Activated CD8-positive, alpha-beta memory T cell treated with anti-CD3 and anti-CD28 coated beads for 1 hour (primary cell): ENCODE results near the gene SPON1.
"Not testable (repeated sequence)": the region's sequence is repeated elsewhere in the genome, so short reads cannot be mapped to it uniquely, and the experiment has no call there.

Experiments
- DNase-seq, 2 donors: peaks; one replicate each; pipeline ENCODE4 v3.0.0-alpha.2; 2020; ENCODE audit warnings: low read depth in 1 of 2; ENCODE audit errors: extremely low read depth in 1 of 2

Gene SPON1

GRCh38 chr11:14261066-14261465, 298.5 kb downstream of the SPON1 start:
- no peak for DNase-seq

DNA sequence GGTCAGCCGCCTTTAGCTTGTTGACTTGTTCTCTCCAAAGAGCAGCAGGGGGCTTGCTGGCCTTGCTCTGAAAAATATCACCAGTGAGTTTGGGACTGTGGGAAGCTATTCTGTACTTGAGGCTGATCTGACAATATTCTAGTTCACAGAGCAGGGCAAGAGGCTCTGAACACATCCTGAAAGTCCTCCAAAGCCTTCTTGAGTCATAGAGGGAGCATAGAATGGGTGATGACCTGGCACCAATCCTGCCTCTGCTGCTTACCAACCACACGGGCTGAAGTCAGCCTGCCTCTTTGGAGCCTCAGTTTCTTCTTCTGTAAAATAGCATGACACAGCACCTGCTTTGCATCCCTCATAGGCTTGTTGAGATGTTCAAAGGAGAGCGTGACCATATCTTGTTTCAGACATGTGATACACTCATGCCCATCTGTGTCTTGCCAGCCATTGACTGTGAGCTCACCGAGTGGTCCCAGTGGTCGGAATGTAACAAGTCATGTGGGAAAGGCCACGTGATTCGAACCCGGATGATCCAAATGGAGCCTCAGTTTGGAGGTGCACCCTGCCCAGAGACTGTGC, 299.8 kb downstream of the SPON1 start:
- DNase-seq, result no peak

DNA sequence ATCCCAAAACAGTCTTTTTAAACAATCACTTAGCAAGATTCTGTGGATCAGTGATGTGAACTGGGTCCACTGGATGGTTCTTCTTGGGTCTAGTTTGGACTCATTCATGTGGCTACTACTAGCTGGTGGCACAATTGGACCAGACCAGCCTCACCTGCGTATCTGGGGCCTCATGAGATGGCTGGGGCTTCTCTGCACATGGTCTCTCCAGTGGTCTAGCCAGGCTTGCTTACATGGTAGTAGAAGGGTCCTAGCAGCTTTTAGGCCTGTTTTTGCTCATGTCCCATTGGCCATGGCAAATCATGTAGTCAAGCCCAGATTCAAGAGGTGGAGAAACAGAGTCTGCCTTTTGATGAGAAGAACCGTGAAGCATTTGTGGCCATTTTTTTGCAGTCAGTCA, 302.4 kb downstream of the SPON1 start:
- DNase-seq, result no peak

- DNase-seq, result no peak
Observed at GRCh38 chr11:14266622-14267021, 304.1 kb downstream of the SPON1 start.

- no peak for DNase-seq
Observed at GRCh38 chr11:14267861-14268635, 305.5 kb downstream of the SPON1 start.

- DNase-seq, result no peak
Observed at GRCh38 chr11:14269692-14270573, 307.4 kb downstream of the SPON1 start.

GRCh38 chr11:14270690-14271542, 308.4 kb downstream of the SPON1 start:
- no peak for DNase-seq

- no peak for DNase-seq
Observed at GRCh38 chr11:14273895-14274294, 311.4 kb downstream of the SPON1 start.

- DNase-seq, result no peak
Observed at GRCh38 chr11:14275076-14275475, 312.6 kb downstream of the SPON1 start.

GRCh38 chr11:14278869-14279268, 316.3 kb downstream of the SPON1 start:
- DNase-seq, result not testable (repeated sequence)

GRCh38 chr11:14288189-14288935, 325.8 kb downstream of the SPON1 start:
- DNase-seq, result no peak

DNA sequence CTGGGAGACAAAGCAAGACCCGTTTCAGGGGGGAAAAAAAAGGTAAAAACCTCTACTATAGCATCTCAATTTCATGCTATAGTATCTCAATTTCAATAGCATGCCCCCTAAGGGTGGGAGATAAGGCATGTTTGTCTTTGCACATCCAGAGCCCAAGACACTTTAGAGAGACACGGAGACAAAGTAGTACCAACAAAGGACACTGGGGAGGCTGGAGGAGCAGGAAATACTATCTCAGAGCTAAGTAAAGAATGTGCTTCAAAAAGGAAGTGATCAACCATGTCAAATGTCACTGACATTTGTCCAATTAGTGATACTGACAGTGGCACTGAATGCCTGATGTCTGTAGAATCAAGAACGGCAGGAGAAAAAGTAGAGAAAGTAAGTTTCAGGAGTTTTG, 327.9 kb downstream of the SPON1 start:
- DNase-seq, result no peak

DNA sequence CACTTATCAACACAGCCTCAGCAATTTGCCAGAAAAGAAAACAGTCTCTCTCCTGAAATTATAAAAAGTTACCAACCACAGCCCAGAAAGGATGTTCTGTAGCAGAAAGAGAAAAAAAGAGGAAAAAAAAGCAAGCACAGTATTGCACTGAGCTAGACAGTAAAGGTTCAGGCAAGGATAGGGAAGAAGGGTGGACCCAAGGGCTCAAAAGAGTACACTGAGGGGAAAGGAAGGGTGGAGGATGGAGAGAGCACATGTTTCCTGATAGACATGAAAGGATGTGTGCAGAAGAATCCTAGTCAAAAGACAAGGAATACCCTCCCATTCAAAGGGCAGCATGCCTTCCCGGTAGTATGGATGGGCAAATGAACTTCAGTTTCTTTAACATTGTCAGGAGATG, 337.4 kb downstream of the SPON1 start:
- DNase-seq, result no peak

GRCh38 chr11:14300661-14301304, 338.3 kb downstream of the SPON1 start:
- no peak for DNase-seq

GRCh38 chr11:14304601-14305000, 342.1 kb downstream of the SPON1 start:
- DNase-seq, result no peak

GRCh38 chr11:14305649-14306048, 343.1 kb downstream of the SPON1 start:
- no peak for DNase-seq

DNA sequence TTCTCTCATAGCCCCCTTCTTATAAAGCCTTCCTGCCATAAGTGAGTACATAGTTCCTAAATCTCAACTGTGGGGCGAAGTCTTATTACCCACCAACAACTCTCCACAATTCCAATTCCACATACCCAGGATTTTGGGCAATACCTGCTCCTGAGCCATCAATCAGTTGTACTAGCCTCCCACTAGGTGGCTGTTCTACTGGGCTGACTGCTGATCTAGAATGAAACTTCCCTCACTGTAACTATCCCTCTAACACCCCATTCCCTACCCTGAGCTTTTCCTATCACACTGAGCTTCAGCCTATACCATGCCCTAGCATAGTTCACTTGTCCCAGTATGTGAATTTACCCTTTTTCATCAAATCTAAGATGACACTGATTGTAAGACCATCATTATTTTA, 344.0 kb downstream of the SPON1 start:
- DNase-seq, result no peak

DNA sequence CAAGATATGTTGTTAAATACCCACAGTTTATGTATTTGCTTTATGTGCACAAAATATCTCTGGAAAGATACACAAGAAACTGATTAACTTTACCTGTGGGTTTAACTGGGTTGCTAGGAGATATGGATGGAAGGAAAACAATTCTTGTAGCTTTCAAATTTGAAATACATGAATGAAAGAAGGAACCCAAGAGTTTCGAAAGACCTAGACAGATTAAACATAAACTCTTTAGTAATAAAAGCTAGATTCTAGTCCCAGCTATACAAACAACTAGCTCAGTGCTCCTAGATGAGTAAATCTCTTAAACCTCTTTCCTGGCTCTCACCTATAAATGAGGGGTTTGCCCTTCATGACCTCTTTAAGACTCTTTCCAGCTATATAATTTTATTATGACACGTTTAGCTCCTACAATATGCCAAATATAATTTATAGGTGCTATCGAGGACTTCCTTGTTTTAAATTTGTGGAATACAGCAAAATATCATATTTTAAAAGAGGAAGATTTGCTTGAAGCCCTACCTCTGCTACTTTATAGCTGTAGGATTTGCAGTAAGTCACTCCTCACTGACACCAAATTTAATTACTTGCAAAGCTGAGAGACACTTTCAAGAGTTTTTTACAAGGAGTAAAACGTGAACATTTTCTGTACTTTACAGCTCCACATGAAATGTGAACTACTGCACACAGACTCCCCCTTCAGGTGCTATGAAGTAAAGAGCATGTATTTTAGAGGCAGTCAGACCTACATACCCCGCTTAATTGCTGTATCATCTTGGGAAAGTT, 345.8 kb downstream of the SPON1 start:
- no peak for DNase-seq

DNA sequence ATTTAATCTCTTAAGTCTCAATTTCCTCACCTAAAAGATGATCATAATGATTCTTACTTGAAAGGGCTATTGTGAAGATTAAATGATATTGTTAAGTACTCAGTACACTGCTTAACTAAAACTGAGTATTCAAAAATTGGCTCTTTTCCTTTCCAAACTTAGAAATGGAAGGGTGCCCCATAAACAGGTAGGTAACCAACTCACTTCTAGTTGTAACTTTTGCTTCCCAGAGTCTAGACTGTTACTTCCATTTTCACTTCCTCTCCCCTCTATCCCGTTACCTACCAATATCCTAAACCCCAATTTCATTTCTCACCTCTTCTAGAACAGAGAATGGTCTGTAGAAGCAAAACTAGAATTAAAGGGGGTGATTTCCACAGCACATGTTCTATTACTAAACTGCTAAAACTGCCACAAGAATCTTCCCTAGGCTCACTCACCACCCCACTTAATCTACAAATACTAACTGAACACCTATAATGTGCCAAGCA, 346.4 kb downstream of the SPON1 start:
- DNase-seq, result no peak
